GM12864 (cell line): ENCODE data around the gene HSFY2.
"Not testable (repeated sequence)": the region's sequence is repeated elsewhere in the genome, so short reads cannot be mapped to it uniquely, and the experiment has no call there.

Experiments
- DNase-seq: peaks from one replicate; pipeline ENCODE4 v3.0.0-alpha.2; 2011; ENCODE audit warnings: low read depth
- H3K4me3 ChIP-seq: 2 replicates; pipeline ENCODE4 v1.5.1; 2011; ENCODE audit warnings: mild to moderate bottlenecking, low read depth, low read length, control low read depth

Gene HSFY2

DNA sequence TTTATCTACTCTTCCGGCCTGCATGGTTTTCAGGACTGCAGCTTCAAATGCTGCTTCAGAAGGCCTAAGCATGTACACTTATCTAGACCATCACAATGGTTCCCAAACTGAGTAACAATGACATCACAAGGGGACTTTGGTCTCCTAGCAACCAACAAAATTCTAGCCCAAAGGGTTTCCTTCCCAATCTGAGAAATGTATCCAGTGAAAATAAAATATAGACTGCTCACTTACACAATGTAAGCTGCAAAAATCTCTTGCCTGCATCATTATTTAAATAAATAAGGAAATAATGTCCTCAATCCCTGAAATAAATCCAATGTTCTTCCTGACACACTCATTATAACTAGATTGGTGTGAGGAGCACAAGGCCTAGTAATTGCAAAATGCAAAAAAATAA, at the start of gene HSFY2:
TSS of gene HSFY2 (minus strand) at position 101 of the 400 bp plus-strand sequence. CDS start 117 bp downstream, outside the sequence.
- H3K4me3 ChIP-seq, result not testable (repeated sequence)

GRCh38 chrY:18815751-18816150, 42.2 kb upstream of the HSFY2 start:
- not testable (repeated sequence) for H3K4me3 ChIP-seq, DNase-seq

More for the DNA sequence above, at the start of gene HSFY2:
- DNase-seq, result not testable (repeated sequence)

GRCh38 chrY:18788757-18789406, 15.3 kb upstream of the HSFY2 start:
- DNase-seq, H3K4me3 ChIP-seq: not testable (repeated sequence)

DNA sequence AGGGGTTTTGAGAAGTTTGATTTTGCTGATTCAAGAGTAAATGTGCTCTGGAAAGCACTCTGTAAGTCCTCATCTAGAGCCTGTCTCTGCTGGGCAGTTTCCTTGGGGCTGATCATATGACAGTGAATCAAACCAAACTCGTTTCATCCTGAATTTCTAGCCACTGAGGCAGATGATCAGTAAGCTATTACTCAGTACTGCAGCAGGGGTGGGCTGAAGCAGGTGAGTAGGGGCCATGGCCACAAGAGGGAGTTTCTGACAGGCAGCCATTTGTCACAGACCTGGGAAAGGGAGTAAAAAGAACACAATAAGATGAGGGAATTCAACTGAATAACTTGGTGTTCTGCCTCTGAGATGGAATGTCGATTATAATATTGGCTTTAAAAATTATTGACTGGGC, 19.5 kb downstream of the HSFY2 start:
- DNase-seq, H3K4me3 ChIP-seq: not testable (repeated sequence)

GRCh38 chrY:18753133-18753815, 20.3 kb downstream of the HSFY2 start:
- not testable (repeated sequence) for H3K4me3 ChIP-seq, DNase-seq

- not testable (repeated sequence) for H3K4me3 ChIP-seq, DNase-seq
These were observed 49.8 kb downstream of the HSFY2 start for GRCh38 chrY:18723714-18724113.
